Measurements from ENCODE around the gene NFE2L2.

NFE2L2 gene

DNA sequence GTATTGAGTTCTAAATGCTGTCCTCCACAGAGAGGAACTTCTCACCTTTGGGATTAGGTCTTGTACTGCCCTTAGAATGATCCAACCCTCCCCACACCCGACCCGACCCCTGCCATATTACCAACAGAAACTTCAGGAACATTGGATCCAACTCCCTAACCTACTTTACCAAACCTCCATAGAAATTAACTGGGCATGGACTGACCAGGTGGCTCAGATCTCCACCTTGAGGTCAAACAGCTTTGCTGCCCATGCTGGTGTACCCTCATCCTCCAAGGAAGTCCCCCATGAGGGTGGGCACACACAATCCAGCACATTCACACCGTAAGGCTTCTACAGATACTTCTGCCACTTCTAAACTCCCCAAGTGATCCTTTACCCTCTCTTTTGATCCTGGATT is 21.5 kb downstream of the NFE2L2 start:
- Histone ChIP-seq H3K9ac (ENCODE audit: insufficient read length, low read depth) (no peak overlapping the region), H3K4me1 (ENCODE audit: insufficient read depth, insufficient read length) (peaks cover 11% of the 10 kb centered on the region), H3K4me3 (ENCODE audit: insufficient read length, low read depth) (no peak overlapping the region), H3K9me3 (ENCODE audit: insufficient read depth, low read length) (no peaks in the 10 kb centered on the region), H3K36me3 (ENCODE audit: insufficient read depth, insufficient read length, low read length) (peaks cover 14% of the 10 kb centered on the region), H3K27me3 (ENCODE audit: insufficient read depth, insufficient read length) (no peaks in the 10 kb centered on the region)
- no peak for DNase-seq (ENCODE audit: low read depth, low spot score)
- TF ChIP-seq ZNF274 (IDR thresholded peaks at IDR 0.05; ENCODE audit: low read depth, low read length): no peak
- no peak for TF ChIP-seq SUZ12 (IDR thresholded peaks at IDR 0.05; ENCODE audit: extremely low read depth, insufficient read depth, insufficient read length)
- TF ChIP-seq YY1 (IDR thresholded peaks at IDR 0.05; ENCODE audit: insufficient read depth, insufficient read length): no peak

DNA sequence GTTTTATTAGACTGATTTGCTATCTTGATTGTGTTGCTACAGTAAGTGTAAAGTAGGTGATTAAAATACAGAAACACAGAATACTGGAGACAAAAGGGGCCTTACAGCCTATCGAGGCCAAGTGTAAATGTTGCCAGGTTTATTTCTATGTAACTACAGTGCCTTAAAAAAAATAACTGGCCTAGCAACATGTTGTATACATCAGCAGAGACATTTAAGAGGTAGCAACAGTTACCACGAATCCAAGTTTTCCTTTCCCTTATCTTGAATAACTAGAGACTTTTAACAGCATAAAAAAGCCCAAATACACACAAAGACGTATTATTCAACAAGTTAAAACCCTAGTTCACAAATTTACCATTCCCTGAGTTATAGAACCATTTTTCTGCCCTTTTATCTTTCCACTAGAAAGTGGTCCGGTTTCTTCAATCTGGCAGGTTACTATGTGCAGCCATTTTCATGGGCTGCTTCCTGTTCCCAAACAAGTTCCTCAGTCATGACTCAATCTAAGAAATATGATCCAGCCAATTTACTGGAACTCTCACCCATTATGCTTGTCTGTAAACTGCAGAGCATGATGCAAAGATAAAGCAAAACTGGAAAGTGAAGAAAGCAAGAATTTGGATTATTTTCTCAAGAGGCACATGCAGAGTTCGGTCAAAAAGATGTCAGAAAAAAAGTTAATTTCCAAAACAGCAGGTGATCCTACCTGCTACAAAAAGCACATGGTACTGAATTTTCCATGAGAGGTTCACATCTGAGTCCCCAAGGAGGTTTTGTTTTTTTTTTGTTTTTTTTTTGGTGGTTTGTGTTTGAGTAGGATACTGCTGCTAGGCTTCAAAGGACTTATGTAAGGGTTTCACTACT is 22.2 kb downstream of the NFE2L2 start:
- Histone ChIP-seq H3K36me3 (ENCODE audit: insufficient read depth, insufficient read length, low read length) (peaks cover 14% of the 10 kb centered on the region), H3K4me1 (ENCODE audit: insufficient read depth, insufficient read length) (peaks cover 11% of the 10 kb centered on the region), H3K27me3 (ENCODE audit: insufficient read depth, insufficient read length) (no peaks in the 10 kb centered on the region), H3K9ac (ENCODE audit: insufficient read length, low read depth) (no peak overlapping the region), H3K9me3 (ENCODE audit: insufficient read depth, low read length) (no peaks in the 10 kb centered on the region), H3K4me3 (ENCODE audit: insufficient read length, low read depth) (no peak overlapping the region)
- TF ChIP-seq SUZ12 (IDR thresholded peaks at IDR 0.05; ENCODE audit: extremely low read depth, insufficient read depth, insufficient read length): no peak
- TF ChIP-seq ZNF274 (IDR thresholded peaks at IDR 0.05; ENCODE audit: low read depth, low read length): no peak
- TF ChIP-seq YY1 (IDR thresholded peaks at IDR 0.05; ENCODE audit: insufficient read depth, insufficient read length): no peak
- no peak for DNase-seq (ENCODE audit: low read depth, low spot score)

DNA sequence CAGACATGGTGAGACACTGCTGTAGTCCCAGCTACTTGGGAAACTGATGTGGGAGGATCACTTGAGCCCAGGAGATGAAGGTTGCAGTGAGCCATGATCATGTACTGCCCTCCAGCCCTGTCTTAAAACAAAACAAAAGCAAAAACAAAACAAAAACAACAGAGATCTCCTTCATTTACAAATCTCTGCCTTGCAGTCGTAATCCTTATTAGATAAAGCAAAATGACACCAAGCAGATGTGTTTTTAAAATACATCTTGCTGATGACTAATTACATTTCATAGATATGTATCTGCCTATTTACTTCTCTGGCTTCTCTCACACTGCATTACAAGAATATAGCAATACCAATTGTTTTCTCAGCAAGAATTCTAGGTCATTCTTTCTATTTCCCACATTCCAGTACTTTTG is 22.8 kb downstream of the NFE2L2 start:
- Histone ChIP-seq H3K9me3 (ENCODE audit: insufficient read depth, low read length) (no peaks in the 10 kb centered on the region), H3K9ac (ENCODE audit: insufficient read length, low read depth) (no peak overlapping the region), H3K27me3 (ENCODE audit: insufficient read depth, insufficient read length) (no peaks in the 10 kb centered on the region), H3K4me1 (ENCODE audit: insufficient read depth, insufficient read length) (peaks cover 11% of the 10 kb centered on the region), H3K4me3 (ENCODE audit: insufficient read length, low read depth) (no peak overlapping the region), H3K36me3 (ENCODE audit: insufficient read depth, insufficient read length, low read length) (peaks cover 17% of the 10 kb centered on the region)
- TF ChIP-seq YY1 (IDR thresholded peaks at IDR 0.05; ENCODE audit: insufficient read depth, insufficient read length): no peak
- no peak for TF ChIP-seq ZNF274 (IDR thresholded peaks at IDR 0.05; ENCODE audit: low read depth, low read length)
- TF ChIP-seq SUZ12 (IDR thresholded peaks at IDR 0.05; ENCODE audit: extremely low read depth, insufficient read depth, insufficient read length): no peak
- no peak for DNase-seq (ENCODE audit: low read depth, low spot score)

DNA sequence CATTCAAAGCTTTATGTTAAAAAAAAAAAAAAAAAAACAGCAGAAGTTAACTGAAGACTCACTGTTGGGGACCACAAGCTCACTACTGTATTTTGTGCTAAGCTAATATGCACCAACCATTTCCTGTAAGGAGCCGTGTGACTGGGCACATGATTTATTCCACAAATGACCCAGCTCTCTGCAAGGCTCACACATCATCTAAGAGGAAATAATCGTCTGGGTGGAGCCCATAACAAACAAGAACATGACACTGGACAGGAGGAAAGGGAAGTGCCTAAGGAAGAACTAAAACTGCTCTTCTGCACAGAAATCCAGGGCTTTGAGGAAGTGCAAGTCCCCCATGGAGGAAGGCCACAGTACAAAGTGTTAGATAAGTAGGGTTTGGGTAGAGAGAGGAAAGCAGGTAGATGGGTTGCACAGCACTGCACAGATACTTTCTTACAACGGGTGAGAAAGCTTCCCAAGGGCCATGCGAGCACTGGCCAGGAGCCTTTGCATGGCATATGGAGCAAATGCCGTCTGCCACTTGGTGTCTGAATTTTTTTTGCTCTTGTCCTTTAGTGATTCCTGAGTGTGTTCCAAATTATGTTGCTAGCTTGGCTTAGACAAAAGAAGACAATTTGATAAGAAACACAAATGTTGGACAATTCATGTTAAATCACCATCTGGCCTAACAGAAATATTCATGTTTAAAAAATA is 24.4 kb downstream of the NFE2L2 start:
- no peak overlapping the region for H3K9ac ChIP-seq (ENCODE audit: insufficient read length, low read depth)
- TF ChIP-seq SUZ12 (IDR thresholded peaks at IDR 0.05; ENCODE audit: extremely low read depth, insufficient read depth, insufficient read length): no peak
- TF ChIP-seq ZNF274 (IDR thresholded peaks at IDR 0.05; ENCODE audit: low read depth, low read length): no peak
- no peak for TF ChIP-seq YY1 (IDR thresholded peaks at IDR 0.05; ENCODE audit: insufficient read depth, insufficient read length)
- H3K36me3 ChIP-seq (ENCODE audit: insufficient read depth, insufficient read length, low read length): peaks cover 28% of the 10 kb centered on the region
- H3K9me3 ChIP-seq (ENCODE audit: insufficient read depth, low read length): no peaks in the 10 kb centered on the region
- H3K4me3 ChIP-seq (ENCODE audit: insufficient read length, low read depth): no peak overlapping the region
- H3K4me1 ChIP-seq (ENCODE audit: insufficient read depth, insufficient read length): peaks cover 7% of the 10 kb centered on the region
- no peak for DNase-seq (ENCODE audit: low read depth, low spot score)
- H3K27me3 ChIP-seq (ENCODE audit: insufficient read depth, insufficient read length): no peaks in the 10 kb centered on the region

DNA sequence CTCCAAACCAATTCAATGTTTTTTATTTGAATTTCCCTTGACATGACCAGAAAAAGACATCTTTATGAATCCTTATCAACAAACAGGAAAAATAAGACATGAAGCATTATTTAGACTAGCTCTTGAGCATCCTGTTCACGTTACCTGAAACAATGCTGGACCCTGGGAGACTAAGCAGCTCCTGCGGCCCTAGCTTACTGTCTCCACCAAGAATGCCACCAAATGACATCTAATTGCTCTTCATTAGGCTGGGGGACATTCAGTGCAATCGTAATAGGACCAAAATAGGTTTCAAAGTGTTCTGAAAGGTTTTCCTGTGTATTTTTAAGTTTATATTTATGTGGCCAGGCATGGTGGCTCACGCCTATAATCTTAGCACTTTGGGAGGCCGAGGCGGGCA is 25.5 kb downstream of the NFE2L2 start:
- H3K4me1 ChIP-seq (ENCODE audit: insufficient read depth, insufficient read length): peaks cover 3% of the 10 kb centered on the region
- H3K27me3 ChIP-seq (ENCODE audit: insufficient read depth, insufficient read length): no peaks in the 10 kb centered on the region
- no peak overlapping the region for H3K4me3 ChIP-seq (ENCODE audit: insufficient read length, low read depth)
- H3K9ac ChIP-seq (ENCODE audit: insufficient read length, low read depth): no peak overlapping the region
- H3K36me3 ChIP-seq (ENCODE audit: insufficient read depth, insufficient read length, low read length): peaks cover 27% of the 10 kb centered on the region
- no peak for DNase-seq (ENCODE audit: low read depth, low spot score)
- TF ChIP-seq YY1 (IDR thresholded peaks at IDR 0.05; ENCODE audit: insufficient read depth, insufficient read length) (no peak), SUZ12 (IDR thresholded peaks at IDR 0.05; ENCODE audit: extremely low read depth, insufficient read depth, insufficient read length) (no peak), ZNF274 (IDR thresholded peaks at IDR 0.05; ENCODE audit: low read depth, low read length) (no peak)
- no peaks in the 10 kb centered on the region for H3K9me3 ChIP-seq (ENCODE audit: insufficient read depth, low read length)

- DNase-seq (ENCODE audit: low read depth, low spot score): no peak
- H3K36me3 ChIP-seq (ENCODE audit: insufficient read depth, insufficient read length, low read length): peaks cover 35% of the 10 kb centered on the region
- no peak overlapping the region for H3K4me3 ChIP-seq (ENCODE audit: insufficient read length, low read depth)
- no peak for TF ChIP-seq SUZ12 (IDR thresholded peaks at IDR 0.05; ENCODE audit: extremely low read depth, insufficient read depth, insufficient read length)
- no peak for TF ChIP-seq ZNF274 (IDR thresholded peaks at IDR 0.05; ENCODE audit: low read depth, low read length)
- TF ChIP-seq YY1 (IDR thresholded peaks at IDR 0.05; ENCODE audit: insufficient read depth, insufficient read length): no peak
- no peak overlapping the region for H3K9ac ChIP-seq (ENCODE audit: insufficient read length, low read depth)
- H3K4me1 ChIP-seq (ENCODE audit: insufficient read depth, insufficient read length): peaks cover under 1% of the 10 kb centered on the region
- no peaks in the 10 kb centered on the region for H3K9me3 ChIP-seq (ENCODE audit: insufficient read depth, low read length)
- H3K27me3 ChIP-seq (ENCODE audit: insufficient read depth, insufficient read length): no peaks in the 10 kb centered on the region
These were observed 26.6 kb downstream of the NFE2L2 start for GRCh38 chr2:177237932-177238331.

- peaks cover 55% of the 10 kb centered on the region for H3K36me3 ChIP-seq (ENCODE audit: insufficient read depth, insufficient read length, low read length)
- no peaks in the 10 kb centered on the region for H3K27me3 ChIP-seq (ENCODE audit: insufficient read depth, insufficient read length)
- no peak for DNase-seq (ENCODE audit: low read depth, low spot score)
- H3K4me1 ChIP-seq (ENCODE audit: insufficient read depth, insufficient read length): no peaks in the 10 kb centered on the region
- no peaks in the 10 kb centered on the region for H3K9me3 ChIP-seq (ENCODE audit: insufficient read depth, low read length)
- no peak overlapping the region for H3K4me3 ChIP-seq (ENCODE audit: insufficient read length, low read depth)
- TF ChIP-seq SUZ12 (IDR thresholded peaks at IDR 0.05; ENCODE audit: extremely low read depth, insufficient read depth, insufficient read length): no peak
- no peak for TF ChIP-seq YY1 (IDR thresholded peaks at IDR 0.05; ENCODE audit: insufficient read depth, insufficient read length)
- TF ChIP-seq ZNF274 (IDR thresholded peaks at IDR 0.05; ENCODE audit: low read depth, low read length): no peak
- H3K9ac ChIP-seq (ENCODE audit: insufficient read length, low read depth): no peak overlapping the region
These were observed 28.6 kb downstream of the NFE2L2 start for GRCh38 chr2:177235855-177236437.
